Activated naive CD8-positive, alpha-beta T cell treated with anti-CD3 and anti-CD28 coated beads for 36 hours (primary cell): ENCODE results near the gene TTC33. TPM values are rescaled to one million over a fixed set of nuclear protein-coding genes. Genes with fewer than 3 reads are reported as not detected.
"Not testable (repeated sequence)": the region's sequence is repeated elsewhere in the genome, so short reads cannot be mapped to it uniquely, and the experiment has no call there.

Experiments
- DNase-seq: peaks from one replicate; pipeline ENCODE4 v3.0.0; 2021
- H3K27ac Mint-ChIP-seq: one replicate; pipeline ENCODE4 v1.8.0; 2022; ENCODE audit warnings: mild to moderate bottlenecking, moderate library complexity, mixed read lengths
- H3K27me3 Mint-ChIP-seq: one replicate; pipeline ENCODE4 v1.8.0; 2022; ENCODE audit warnings: mild to moderate bottlenecking, mixed read lengths
- H3K36me3 Mint-ChIP-seq: one replicate; pipeline ENCODE4 v1.8.0; 2021; ENCODE audit warnings: mild to moderate bottlenecking, mixed read lengths
- H3K4me1 Mint-ChIP-seq: one replicate; pipeline ENCODE4 v1.8.0; 2021; ENCODE audit warnings: mixed read lengths
- H3K4me3 Mint-ChIP-seq: one replicate; pipeline ENCODE4 v1.8.0; 2022; ENCODE audit warnings: mild to moderate bottlenecking, moderate library complexity, mixed read lengths
- H3K9me3 Mint-ChIP-seq: one replicate; pipeline ENCODE4 v1.8.0; 2022; ENCODE audit warnings: mixed read lengths
- total RNA-seq, 2 experiments: library from RNA; stranded (reverse); gene quantifications; one replicate each; pipeline ENCODE4 v1.2.3, GENCODE V29; 2021

The TTC33 gene
- total RNA-seq, 2 experiments from 2014 or later: 16.8 to 18.1 TPM

- no peak overlapping the region for H3K27ac Mint-ChIP-seq
These were observed 39.8 kb downstream of the TTC33 start for GRCh38 chr5:40716000-40716399.

GRCh38 chr5:40714001-40714400, 41.8 kb downstream of the TTC33 start:
- Mint-ChIP-seq H3K4me3 (no peak overlapping the region), H3K27ac (no peak overlapping the region), H3K27me3 (no peaks in the 10 kb centered on the region), H3K4me1 (peaks cover 9% of the 10 kb centered on the region), H3K9me3 (peaks cover 11% of the 10 kb centered on the region), H3K36me3 (peaks cover 25% of the 10 kb centered on the region)
- DNase-seq: no peak

More at GRCh38 chr5:40716000-40716399, 39.8 kb downstream of the TTC33 start:
- no peaks in the 10 kb centered on the region for H3K27me3 Mint-ChIP-seq
- peaks cover under 1% of the 10 kb centered on the region for H3K9me3 Mint-ChIP-seq
- no peak for DNase-seq
- H3K36me3 Mint-ChIP-seq: peaks cover 27% of the 10 kb centered on the region
- H3K4me1 Mint-ChIP-seq: peaks cover 9% of the 10 kb centered on the region
- no peak overlapping the region for H3K4me3 Mint-ChIP-seq

GRCh38 chr5:40710575-40710974, 45.2 kb downstream of the TTC33 start:
- not testable (repeated sequence) for DNase-seq, H3K27ac Mint-ChIP-seq
- H3K9me3 Mint-ChIP-seq: peaks cover 29% of the 10 kb centered on the region

GRCh38 chr5:40705484-40705883, 50.3 kb downstream of the TTC33 start:
- not testable (repeated sequence) for H3K27ac Mint-ChIP-seq

More at GRCh38 chr5:40710575-40710974, 45.2 kb downstream of the TTC33 start:
- H3K36me3 Mint-ChIP-seq: peaks cover 39% of the 10 kb centered on the region
- not testable (repeated sequence) for H3K27me3 Mint-ChIP-seq, H3K4me3 Mint-ChIP-seq, H3K4me1 Mint-ChIP-seq

GRCh38 chr5:40702027-40702426, 53.7 kb downstream of the TTC33 start:
- H3K27me3 Mint-ChIP-seq, H3K27ac Mint-ChIP-seq: not testable (repeated sequence)

More at GRCh38 chr5:40705484-40705883, 50.3 kb downstream of the TTC33 start:
- H3K4me1 Mint-ChIP-seq, H3K4me3 Mint-ChIP-seq, H3K27me3 Mint-ChIP-seq, DNase-seq: not testable (repeated sequence)
- Mint-ChIP-seq H3K36me3 (peaks cover 82% of the 10 kb centered on the region), H3K9me3 (peaks cover 69% of the 10 kb centered on the region)

GRCh38 chr5:40700116-40700782, 55.5 kb downstream of the TTC33 start:
- Mint-ChIP-seq H3K27me3 (no peaks in the 10 kb centered on the region), H3K4me3 (no peak overlapping the region), H3K4me1 (no peaks in the 10 kb centered on the region), H3K9me3 (peaks cover 45% of the 10 kb centered on the region), H3K36me3 (peaks cover 74% of the 10 kb centered on the region), H3K27ac (no peak overlapping the region)
- no peak for DNase-seq

More at GRCh38 chr5:40702027-40702426, 53.7 kb downstream of the TTC33 start:
- DNase-seq, H3K4me1 Mint-ChIP-seq, H3K4me3 Mint-ChIP-seq: not testable (repeated sequence)
- Mint-ChIP-seq H3K36me3 (peaks cover 73% of the 10 kb centered on the region), H3K9me3 (peaks cover 51% of the 10 kb centered on the region)

- Mint-ChIP-seq H3K4me1 (peaks cover 25% of the 10 kb centered on the region), H3K27ac (no peak overlapping the region), H3K9me3 (peaks cover 7% of the 10 kb centered on the region), H3K36me3 (peaks cover 72% of the 10 kb centered on the region), H3K27me3 (no peaks in the 10 kb centered on the region), H3K4me3 (no peak overlapping the region)
- DNase-seq: no peak
These were observed 61.3 kb downstream of the TTC33 start for GRCh38 chr5:40694433-40694832.

- Mint-ChIP-seq H3K27ac (peak overlapping the region; percentile 67), H3K4me1 (peaks cover 49% of the 10 kb centered on the region), H3K36me3 (peaks cover 83% of the 10 kb centered on the region), H3K9me3 (peaks cover 5% of the 10 kb centered on the region), H3K27me3 (no peaks in the 10 kb centered on the region), H3K4me3 (peak overlapping the region; percentile 25)
- no peak for DNase-seq
These were observed 63.9 kb downstream of the TTC33 start for GRCh38 chr5:40691894-40692293.

GRCh38 chr5:40690267-40690666, 65.5 kb downstream of the TTC33 start:
- Mint-ChIP-seq H3K27me3 (no peaks in the 10 kb centered on the region), H3K4me1 (peaks cover 63% of the 10 kb centered on the region), H3K9me3 (peaks cover 1% of the 10 kb centered on the region), H3K4me3 (peak overlapping the region; percentile 29), H3K27ac (peak overlapping the region; percentile 73), H3K36me3 (peaks cover 82% of the 10 kb centered on the region)
- DNase-seq: no peak

- peak overlapping the region; percentile 65 for H3K4me3 Mint-ChIP-seq
- peaks cover 81% of the 10 kb centered on the region for H3K36me3 Mint-ChIP-seq
- peak overlapping the region; percentile 92 for H3K27ac Mint-ChIP-seq
- no peaks in the 10 kb centered on the region for H3K9me3 Mint-ChIP-seq
- DNase-seq: peak; percentile 55
- no peaks in the 10 kb centered on the region for H3K27me3 Mint-ChIP-seq
- peaks cover 66% of the 10 kb centered on the region for H3K4me1 Mint-ChIP-seq
These were observed 66.3 kb downstream of the TTC33 start for GRCh38 chr5:40689438-40689837.

GRCh38 chr5:40688996-40689395, 66.8 kb downstream of the TTC33 start:
- Mint-ChIP-seq H3K4me1 (peaks cover 71% of the 10 kb centered on the region), H3K27ac (peak overlapping the region; percentile 92), H3K9me3 (no peaks in the 10 kb centered on the region), H3K4me3 (peak overlapping the region; percentile 77), H3K36me3 (peaks cover 81% of the 10 kb centered on the region), H3K27me3 (no peaks in the 10 kb centered on the region)
- no peak for DNase-seq

- DNase-seq: peak; percentile 78
- H3K27ac Mint-ChIP-seq: peak overlapping the region; percentile 92
- H3K4me3 Mint-ChIP-seq: peak overlapping the region; percentile 77
- peaks cover 71% of the 10 kb centered on the region for H3K4me1 Mint-ChIP-seq
- no peaks in the 10 kb centered on the region for H3K9me3 Mint-ChIP-seq
- no peaks in the 10 kb centered on the region for H3K27me3 Mint-ChIP-seq
- peaks cover 83% of the 10 kb centered on the region for H3K36me3 Mint-ChIP-seq
These were observed 67.5 kb downstream of the TTC33 start for GRCh38 chr5:40688127-40688761.

- H3K9me3 Mint-ChIP-seq: no peaks in the 10 kb centered on the region
- H3K4me3 Mint-ChIP-seq: peak overlapping the region; percentile 77
- H3K36me3 Mint-ChIP-seq: peaks cover 87% of the 10 kb centered on the region
- DNase-seq: no peak
- H3K4me1 Mint-ChIP-seq: peaks cover 69% of the 10 kb centered on the region
- H3K27me3 Mint-ChIP-seq: no peaks in the 10 kb centered on the region
- H3K27ac Mint-ChIP-seq: peak overlapping the region; percentile 92
These were observed 68.4 kb downstream of the TTC33 start for GRCh38 chr5:40687321-40687720.

GRCh38 chr5:40685976-40686486, 69.7 kb downstream of the TTC33 start:
- peaks cover 58% of the 10 kb centered on the region for H3K4me1 Mint-ChIP-seq
- peak overlapping the region; percentile 92 for H3K27ac Mint-ChIP-seq
- no peaks in the 10 kb centered on the region for H3K9me3 Mint-ChIP-seq
- no peaks in the 10 kb centered on the region for H3K27me3 Mint-ChIP-seq
- no peak for DNase-seq
- peak overlapping the region; percentile 77 for H3K4me3 Mint-ChIP-seq
- peaks cover 87% of the 10 kb centered on the region for H3K36me3 Mint-ChIP-seq

- no peak for DNase-seq
- H3K27me3 Mint-ChIP-seq: no peaks in the 10 kb centered on the region
- peak overlapping the region; percentile 77 for H3K4me3 Mint-ChIP-seq
- peak overlapping the region; percentile 92 for H3K27ac Mint-ChIP-seq
- no peaks in the 10 kb centered on the region for H3K9me3 Mint-ChIP-seq
- H3K36me3 Mint-ChIP-seq: peaks cover 89% of the 10 kb centered on the region
- H3K4me1 Mint-ChIP-seq: peaks cover 52% of the 10 kb centered on the region
These were observed 70.6 kb downstream of the TTC33 start for GRCh38 chr5:40685193-40685592.
